GM18526 (cell line): ENCODE data around the gene FRMD7.

Experiments
- POLR2A ChIP-seq: IDR thresholded peaks from 3 replicates; pipeline ENCODE4 v1.6.1; 2011; ENCODE audit not compliant: insufficient read length; ENCODE audit errors: extremely low read depth

Gene FRMD7

GRCh38 chrX:132101799-132102198 is 26.0 kb downstream of the FRMD7 start:
- no peak for TF ChIP-seq POLR2A

DNA sequence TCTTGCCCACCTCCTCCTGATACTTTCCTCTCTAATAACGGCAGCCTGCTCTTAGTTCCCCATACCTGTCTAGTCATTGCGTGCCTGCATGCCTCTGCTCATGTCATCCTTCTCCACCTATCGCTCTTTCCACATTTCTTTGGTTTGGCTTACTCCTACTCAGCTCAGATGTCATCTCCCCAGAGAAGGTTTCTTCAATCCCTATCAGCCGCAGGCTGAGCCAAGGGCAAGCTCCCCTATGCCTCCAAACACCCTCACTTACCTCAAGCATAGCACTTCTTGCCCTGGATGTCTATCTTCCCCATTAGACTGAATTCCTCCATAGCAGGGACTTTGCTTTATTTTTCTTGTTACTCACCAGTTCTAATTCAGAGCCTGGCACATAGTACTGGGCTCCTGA is 26.6 kb downstream of the FRMD7 start:
- no peak for TF ChIP-seq POLR2A

DNA sequence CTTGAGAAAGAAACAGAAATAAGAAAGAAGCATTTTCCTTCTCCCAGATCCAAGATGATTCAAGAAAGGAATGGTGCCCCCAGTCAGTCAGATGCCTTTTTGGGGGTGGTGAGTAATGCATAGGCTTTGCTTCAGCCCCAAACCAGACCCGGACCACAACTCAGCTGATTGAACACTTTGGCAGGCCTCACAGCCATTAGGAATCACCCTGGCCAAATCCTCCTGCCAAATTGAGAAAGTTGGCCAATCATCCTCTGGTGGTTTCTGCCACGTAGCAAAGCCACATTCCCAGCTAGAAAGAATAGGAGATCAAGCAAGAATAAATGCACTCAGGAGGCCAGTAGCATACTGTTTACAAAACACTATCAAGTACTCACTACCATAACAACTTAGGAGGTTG is 33.7 kb downstream of the FRMD7 start:
- TF ChIP-seq POLR2A, result no peak

- no peak for TF ChIP-seq POLR2A
Measured at GRCh38 chrX:132093239-132093860, 34.5 kb downstream of the FRMD7 start.

- no peak for TF ChIP-seq POLR2A
Measured at GRCh38 chrX:132092439-132093065, 35.3 kb downstream of the FRMD7 start.

DNA sequence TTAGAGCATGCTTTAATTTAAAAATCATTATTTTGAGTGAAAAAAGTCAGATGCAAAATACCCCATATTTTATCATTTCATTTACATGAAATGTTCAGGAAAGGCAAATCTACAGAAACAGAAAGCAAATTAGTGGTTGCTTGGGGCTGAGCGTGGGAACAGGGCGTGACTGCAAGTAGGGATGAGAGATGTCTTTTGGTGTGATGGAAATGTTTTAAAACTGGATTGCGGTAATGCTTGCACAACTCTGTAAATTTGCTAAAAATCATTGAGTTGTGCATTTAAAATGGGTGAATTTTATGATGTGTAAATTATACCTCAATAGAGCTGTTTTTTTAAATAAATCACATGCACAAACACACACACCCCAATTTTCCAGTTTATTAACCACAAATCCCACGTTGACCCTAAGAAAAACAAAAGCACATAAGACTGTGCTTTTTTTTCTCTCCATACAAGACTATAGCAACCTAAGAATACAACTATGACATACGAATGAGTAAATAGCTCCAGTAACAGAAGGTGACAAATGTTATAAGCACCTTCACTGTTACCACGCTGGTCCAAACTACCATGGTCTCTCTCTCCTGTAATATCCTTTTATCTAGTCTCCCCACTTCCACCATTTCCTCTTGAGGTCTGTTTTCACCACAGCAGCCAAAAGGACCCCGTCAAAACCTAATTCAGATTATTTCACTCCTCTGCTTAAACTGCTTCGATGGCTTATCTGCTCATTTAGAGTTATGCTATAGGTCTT is 37.2 kb downstream of the FRMD7 start:
- TF ChIP-seq POLR2A, result no peak

DNA sequence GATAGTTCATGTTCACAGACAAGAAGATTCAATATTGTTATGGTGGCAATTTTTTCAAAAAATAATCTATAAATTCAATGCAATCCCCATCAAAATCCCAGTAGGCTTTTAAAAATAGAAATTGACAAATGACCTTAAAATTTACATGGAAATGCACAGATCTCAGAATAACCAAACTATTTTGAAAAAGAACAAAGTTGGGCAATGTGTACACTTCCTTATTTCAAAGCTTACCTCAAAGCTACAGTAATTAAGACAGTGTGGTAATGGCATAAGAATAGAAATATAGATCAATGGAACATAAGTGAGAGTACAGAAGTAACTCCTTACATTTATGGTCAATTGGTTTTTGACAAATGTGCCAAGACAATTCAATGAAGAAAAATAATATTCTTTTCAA is 39.0 kb downstream of the FRMD7 start:
- TF ChIP-seq POLR2A, result no peak

GRCh38 chrX:132086672-132087071 is 41.1 kb downstream of the FRMD7 start:
- no peak for TF ChIP-seq POLR2A

- TF ChIP-seq POLR2A, result no peak
Measured at GRCh38 chrX:132085786-132086185, 42.0 kb downstream of the FRMD7 start.

- TF ChIP-seq POLR2A, result no peak
Measured at GRCh38 chrX:132077912-132078311, 49.9 kb downstream of the FRMD7 start.

DNA sequence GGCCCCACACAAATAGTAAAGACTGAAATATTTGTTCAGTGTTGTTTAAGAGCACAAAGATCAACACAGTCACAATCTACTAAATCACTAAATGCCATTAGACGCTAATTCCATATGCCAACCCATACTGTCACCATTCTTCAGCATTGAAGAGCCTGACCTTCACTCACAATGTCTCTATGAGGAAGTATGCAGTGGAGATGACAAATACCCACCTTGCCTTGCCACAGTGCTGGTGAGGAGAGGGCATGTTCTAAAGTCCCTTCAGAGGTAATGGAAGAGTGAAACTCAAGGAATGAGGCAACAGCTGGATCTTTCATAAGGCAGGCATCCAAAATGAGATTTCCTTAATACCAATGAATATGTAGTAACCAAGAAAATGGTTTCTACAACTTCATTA is 50.4 kb downstream of the FRMD7 start:
- no peak for TF ChIP-seq POLR2A

- TF ChIP-seq POLR2A, result no peak
Measured at GRCh38 chrX:132071254-132071653, 56.6 kb downstream of the FRMD7 start.

DNA sequence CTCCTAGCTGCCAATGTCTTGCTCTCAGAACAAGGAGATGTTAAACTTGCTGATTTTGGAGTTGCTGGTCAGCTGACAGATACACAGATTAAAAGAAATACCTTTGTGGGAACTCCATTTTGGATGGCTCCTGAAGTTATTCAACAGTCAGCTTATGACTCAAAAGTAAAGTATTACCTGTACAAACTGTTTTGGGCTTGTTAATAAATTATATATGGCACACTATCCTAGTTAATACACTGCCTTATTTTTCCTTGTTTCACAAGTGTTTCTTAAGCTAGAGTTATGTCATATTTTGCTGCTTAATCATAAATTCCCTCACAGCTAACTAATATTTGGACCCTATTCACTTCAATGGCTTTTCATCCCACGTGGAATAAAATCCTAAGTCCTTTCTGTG is 59.4 kb downstream of the FRMD7 start:
- TF ChIP-seq POLR2A, result no peak

GRCh38 chrX:132063862-132064261 is 64.0 kb downstream of the FRMD7 start:
- TF ChIP-seq POLR2A, result no peak

GRCh38 chrX:132063334-132063733 is 64.5 kb downstream of the FRMD7 start:
- TF ChIP-seq POLR2A, result no peak

- no peak for TF ChIP-seq POLR2A
Measured at GRCh38 chrX:132059973-132060540, 67.8 kb downstream of the FRMD7 start.
